ENCODE measurements around the gene ZNF333.

ZNF333 gene

DNA sequence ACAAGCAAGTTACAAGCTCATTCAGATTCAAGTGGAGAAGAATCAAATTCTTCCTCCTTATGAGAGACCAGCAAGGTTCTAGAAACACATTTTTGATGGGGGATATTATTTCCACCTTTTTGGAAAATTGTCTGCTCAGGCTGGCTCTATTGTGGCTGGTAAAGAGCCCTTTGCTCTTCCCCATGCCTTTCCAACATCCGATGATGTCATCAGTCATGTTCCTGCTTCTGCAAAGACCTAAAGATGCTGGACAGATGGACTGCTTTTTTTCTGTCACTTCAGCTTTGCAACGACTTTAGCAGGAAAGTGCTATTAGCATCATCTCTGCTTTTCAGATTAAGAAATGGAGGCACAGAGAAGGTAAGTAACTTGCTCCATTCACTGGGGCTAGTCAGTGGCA is 19.4 kb upstream of the ZNF333 start:
- Histone ChIP-seq H3K9ac (ENCODE audit: low read depth in 1 of 2, low read length in 2 of 2) (no peak overlapping the region), H3K9me3 (ENCODE audit: control insufficient read depth in 1 of 2, low read length in 2 of 2) (peaks cover 0 to 4% of the 10 kb centered on the region in 2 donors), H3K4me1 (ENCODE audit: control insufficient read depth in 1 of 2, insufficient read depth in 2 of 2, low read length in 2 of 2) (no peaks in the 10 kb centered on the region), H3K27me3 (ENCODE audit: control insufficient read depth in 1 of 2, insufficient read depth in 2 of 2, low read length in 2 of 2) (no peaks in the 10 kb centered on the region), H3K27ac (ENCODE audit: low read depth, low read length) (no peak overlapping the region), H3K36me3 (ENCODE audit: control insufficient read depth in 1 of 2, insufficient read depth in 2 of 2, low read length in 2 of 2) (no peaks in the 10 kb centered on the region), H3K4me3 (ENCODE audit: low read depth in 1 of 2, low read length in 2 of 2) (no peak overlapping the region)

DNA sequence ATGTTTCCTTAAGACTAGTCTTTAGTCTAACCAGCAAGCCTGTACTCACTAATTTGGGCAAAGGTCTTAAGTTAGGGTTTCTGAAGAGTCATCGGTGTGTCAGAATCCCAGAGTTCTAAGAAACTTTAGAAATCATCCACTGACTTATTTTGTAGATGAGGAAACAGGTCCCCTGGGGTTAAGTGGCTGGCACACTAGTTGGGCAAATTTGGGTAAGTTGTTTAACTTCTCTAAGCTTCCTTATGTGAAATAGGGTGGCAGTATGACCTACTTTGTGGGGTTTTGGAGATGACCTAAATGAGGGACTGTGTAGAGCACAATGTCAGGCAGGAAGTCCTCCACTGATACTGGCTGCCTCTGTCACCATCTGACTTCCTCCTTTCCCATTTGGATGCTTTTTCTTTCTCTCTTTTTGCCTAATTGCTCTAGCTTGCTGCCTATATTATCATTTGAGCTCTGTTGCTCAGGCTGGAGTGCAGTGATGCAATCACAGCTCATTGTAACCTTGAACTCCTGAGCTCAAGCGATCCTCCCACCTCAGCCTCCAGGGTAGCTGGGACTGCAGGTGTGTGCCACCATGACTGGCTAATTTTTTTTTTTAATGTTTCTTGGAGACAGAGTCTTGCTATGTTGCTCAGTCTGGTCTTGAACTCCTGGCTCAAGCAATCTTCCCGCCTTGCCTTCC is 17.5 kb upstream of the ZNF333 start:
- no peak overlapping the region for H3K4me3 ChIP-seq (ENCODE audit: low read depth in 1 of 2, low read length in 2 of 2)
- no peak overlapping the region for H3K27ac ChIP-seq (ENCODE audit: low read depth, low read length)
- no peak overlapping the region for H3K9ac ChIP-seq (ENCODE audit: low read depth in 1 of 2, low read length in 2 of 2)
- H3K9me3 ChIP-seq (ENCODE audit: control insufficient read depth in 1 of 2, low read length in 2 of 2) = peaks cover 0 to 4% of the 10 kb centered on the region in 2 donors
- H3K27me3 ChIP-seq (ENCODE audit: control insufficient read depth in 1 of 2, insufficient read depth in 2 of 2, low read length in 2 of 2) = no peaks in the 10 kb centered on the region
- no peaks in the 10 kb centered on the region for H3K36me3 ChIP-seq (ENCODE audit: control insufficient read depth in 1 of 2, insufficient read depth in 2 of 2, low read length in 2 of 2)
- no peaks in the 10 kb centered on the region for H3K4me1 ChIP-seq (ENCODE audit: control insufficient read depth in 1 of 2, insufficient read depth in 2 of 2, low read length in 2 of 2)

DNA sequence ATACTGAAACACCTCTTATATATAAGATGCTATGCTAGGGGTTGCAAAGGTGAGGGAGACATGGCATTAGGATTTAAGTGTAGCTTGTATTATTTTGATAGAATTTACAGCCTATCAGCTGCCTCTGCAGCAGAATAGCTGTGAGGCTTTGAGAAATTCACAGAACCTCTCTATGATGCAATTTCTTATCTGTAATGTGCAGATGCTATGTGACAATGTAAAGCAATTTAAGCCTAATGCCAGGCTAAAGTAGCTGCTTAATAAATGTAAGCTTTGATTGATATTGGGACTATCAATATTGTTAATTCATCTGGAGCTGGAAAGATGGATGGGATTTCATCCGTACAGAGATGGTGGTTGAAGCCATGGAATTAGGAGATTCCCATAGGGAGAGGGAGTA is 16.8 kb upstream of the ZNF333 start:
- no peaks in the 10 kb centered on the region for H3K36me3 ChIP-seq (ENCODE audit: control insufficient read depth in 1 of 2, insufficient read depth in 2 of 2, low read length in 2 of 2)

DNA sequence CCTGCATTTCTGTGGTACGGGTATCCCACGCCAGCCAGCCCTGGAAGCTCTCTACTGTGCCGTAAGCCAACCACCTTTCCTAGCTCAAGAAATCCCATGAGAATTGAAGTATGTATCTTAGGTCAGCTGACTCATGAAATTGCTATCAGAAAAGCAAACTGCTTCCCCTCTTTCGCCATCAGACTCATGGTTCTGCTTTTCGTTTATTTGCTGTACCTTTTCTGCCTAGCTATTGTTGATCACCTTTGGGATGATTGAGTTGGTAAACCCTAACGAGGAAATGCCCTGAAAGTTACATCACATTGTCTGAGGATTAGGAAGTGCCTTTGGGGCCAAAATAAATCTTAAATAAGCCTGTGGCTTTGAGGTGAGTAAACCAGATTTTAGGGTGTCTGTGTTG is 15.1 kb upstream of the ZNF333 start, which contains the start of gene ADGRE3:
ADGRE3 (minus strand) TSS at position 81 of the 400 bp plus-strand sequence; CDS start at position 7, 74 bp downstream.
- Histone ChIP-seq H3K4me1 (ENCODE audit: control insufficient read depth in 1 of 2, insufficient read depth in 2 of 2, low read length in 2 of 2) (no peaks in the 10 kb centered on the region), H3K9ac (ENCODE audit: low read depth in 1 of 2, low read length in 2 of 2) (no peak within 1 kb of the TSS), H3K36me3 (ENCODE audit: control insufficient read depth in 1 of 2, insufficient read depth in 2 of 2, low read length in 2 of 2) (no peaks in the 10 kb centered on the region), H3K27me3 (ENCODE audit: control insufficient read depth in 1 of 2, insufficient read depth in 2 of 2, low read length in 2 of 2) (no peaks in the 10 kb centered on the region), H3K4me3 (ENCODE audit: low read depth in 1 of 2, low read length in 2 of 2) (no peak within 1 kb of the TSS), H3K27ac (ENCODE audit: low read depth, low read length) (no peak within 1 kb of the TSS), H3K9me3 (ENCODE audit: control insufficient read depth in 1 of 2, low read length in 2 of 2) (peaks cover 0 to 4% of the 10 kb centered on the region in 2 donors)

More for the DNA sequence above, 16.8 kb upstream of the ZNF333 start:
- no peak overlapping the region for H3K4me3 ChIP-seq (ENCODE audit: low read depth in 1 of 2, low read length in 2 of 2)
- no peaks in the 10 kb centered on the region for H3K27me3 ChIP-seq (ENCODE audit: control insufficient read depth in 1 of 2, insufficient read depth in 2 of 2, low read length in 2 of 2)
- peaks cover 0 to 4% of the 10 kb centered on the region in 2 donors for H3K9me3 ChIP-seq (ENCODE audit: control insufficient read depth in 1 of 2, low read length in 2 of 2)
- H3K27ac ChIP-seq (ENCODE audit: low read depth, low read length) = no peak overlapping the region
- H3K9ac ChIP-seq (ENCODE audit: low read depth in 1 of 2, low read length in 2 of 2) = no peak overlapping the region
- H3K4me1 ChIP-seq (ENCODE audit: control insufficient read depth in 1 of 2, insufficient read depth in 2 of 2, low read length in 2 of 2) = no peaks in the 10 kb centered on the region

DNA sequence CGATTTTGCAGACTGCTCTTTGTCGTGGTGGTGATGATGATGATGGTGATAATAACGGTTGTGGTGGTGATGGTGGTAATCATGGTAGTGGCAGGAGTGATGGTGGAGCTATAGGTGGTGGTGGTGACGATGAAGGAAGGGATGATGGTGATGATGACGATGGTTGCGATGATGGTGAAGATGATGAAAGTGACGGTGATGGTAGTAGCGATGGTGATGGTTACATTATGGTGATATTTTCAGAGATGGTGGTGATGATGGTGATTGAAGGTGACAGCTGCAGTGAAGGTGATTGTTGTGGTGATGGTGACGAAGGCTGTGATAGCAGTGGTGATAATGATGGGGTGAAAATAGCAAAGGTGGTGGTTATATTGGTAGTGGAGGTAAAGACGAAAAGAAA is 13.1 kb upstream of the ZNF333 start:
- Histone ChIP-seq H3K27me3 (ENCODE audit: control insufficient read depth in 1 of 2, insufficient read depth in 2 of 2, low read length in 2 of 2) (no peaks in the 10 kb centered on the region), H3K27ac (ENCODE audit: low read depth, low read length) (no peak overlapping the region), H3K9me3 (ENCODE audit: control insufficient read depth in 1 of 2, low read length in 2 of 2) (no peaks in the 10 kb centered on the region), H3K9ac (ENCODE audit: low read depth in 1 of 2, low read length in 2 of 2) (no peak overlapping the region), H3K36me3 (ENCODE audit: control insufficient read depth in 1 of 2, insufficient read depth in 2 of 2, low read length in 2 of 2) (no peaks in the 10 kb centered on the region), H3K4me3 (ENCODE audit: low read depth in 1 of 2, low read length in 2 of 2) (no peak overlapping the region), H3K4me1 (ENCODE audit: control insufficient read depth in 1 of 2, insufficient read depth in 2 of 2, low read length in 2 of 2) (no peaks in the 10 kb centered on the region)

DNA sequence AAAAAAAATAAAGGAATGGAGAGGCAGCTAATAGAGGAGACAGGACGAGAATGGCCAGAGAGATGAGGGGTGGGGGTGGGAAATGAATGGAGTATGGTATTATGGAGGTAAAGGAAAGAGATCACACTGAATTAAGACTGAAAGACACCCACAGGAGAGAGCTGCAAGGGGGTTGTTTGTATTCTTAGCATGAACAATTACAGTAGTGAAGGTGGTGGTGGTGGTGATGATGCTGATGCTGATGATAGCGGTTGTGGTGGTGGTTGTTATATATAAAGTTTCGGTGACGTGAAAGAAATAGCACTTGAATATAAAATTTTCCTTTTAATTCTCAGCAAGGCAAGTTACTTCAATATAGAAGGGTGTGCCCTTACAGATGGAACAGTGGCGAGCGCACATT is 12.4 kb upstream of the ZNF333 start:
- no peaks in the 10 kb centered on the region for H3K4me1 ChIP-seq (ENCODE audit: control insufficient read depth in 1 of 2, insufficient read depth in 2 of 2, low read length in 2 of 2)
- H3K9me3 ChIP-seq (ENCODE audit: control insufficient read depth in 1 of 2, low read length in 2 of 2) = no peaks in the 10 kb centered on the region
- H3K27me3 ChIP-seq (ENCODE audit: control insufficient read depth in 1 of 2, insufficient read depth in 2 of 2, low read length in 2 of 2) = no peaks in the 10 kb centered on the region
- no peak overlapping the region for H3K9ac ChIP-seq (ENCODE audit: low read depth in 1 of 2, low read length in 2 of 2)
- no peaks in the 10 kb centered on the region for H3K36me3 ChIP-seq (ENCODE audit: control insufficient read depth in 1 of 2, insufficient read depth in 2 of 2, low read length in 2 of 2)
- H3K27ac ChIP-seq (ENCODE audit: low read depth, low read length) = no peak overlapping the region
- no peak overlapping the region for H3K4me3 ChIP-seq (ENCODE audit: low read depth in 1 of 2, low read length in 2 of 2)

DNA sequence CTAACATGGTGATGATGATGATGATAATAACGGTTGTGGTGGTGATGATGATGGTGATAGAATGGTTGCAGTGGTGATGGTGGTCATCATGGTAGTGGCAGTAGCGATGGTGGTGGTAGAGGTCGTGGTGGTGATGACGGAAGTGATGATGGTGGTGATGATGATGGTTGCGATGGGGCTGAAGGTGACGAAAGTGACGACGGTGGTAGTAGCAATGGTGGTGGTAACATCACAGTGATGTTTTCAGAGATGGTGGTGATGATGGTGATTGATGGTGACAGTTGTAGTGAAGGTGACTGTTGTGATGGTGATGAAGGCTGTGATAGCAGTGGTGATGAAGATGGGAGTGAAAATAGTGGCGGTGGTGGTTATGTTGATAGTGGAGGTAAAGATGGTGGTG is 11.6 kb upstream of the ZNF333 start:
- Histone ChIP-seq H3K4me1 (ENCODE audit: control insufficient read depth in 1 of 2, insufficient read depth in 2 of 2, low read length in 2 of 2) (no peaks in the 10 kb centered on the region), H3K4me3 (ENCODE audit: low read depth in 1 of 2, low read length in 2 of 2) (no peak overlapping the region), H3K27ac (ENCODE audit: low read depth, low read length) (no peak overlapping the region), H3K9ac (ENCODE audit: low read depth in 1 of 2, low read length in 2 of 2) (no peak overlapping the region), H3K9me3 (ENCODE audit: control insufficient read depth in 1 of 2, low read length in 2 of 2) (no peaks in the 10 kb centered on the region), H3K36me3 (ENCODE audit: control insufficient read depth in 1 of 2, insufficient read depth in 2 of 2, low read length in 2 of 2) (no peaks in the 10 kb centered on the region), H3K27me3 (ENCODE audit: control insufficient read depth in 1 of 2, insufficient read depth in 2 of 2, low read length in 2 of 2) (no peaks in the 10 kb centered on the region)

DNA sequence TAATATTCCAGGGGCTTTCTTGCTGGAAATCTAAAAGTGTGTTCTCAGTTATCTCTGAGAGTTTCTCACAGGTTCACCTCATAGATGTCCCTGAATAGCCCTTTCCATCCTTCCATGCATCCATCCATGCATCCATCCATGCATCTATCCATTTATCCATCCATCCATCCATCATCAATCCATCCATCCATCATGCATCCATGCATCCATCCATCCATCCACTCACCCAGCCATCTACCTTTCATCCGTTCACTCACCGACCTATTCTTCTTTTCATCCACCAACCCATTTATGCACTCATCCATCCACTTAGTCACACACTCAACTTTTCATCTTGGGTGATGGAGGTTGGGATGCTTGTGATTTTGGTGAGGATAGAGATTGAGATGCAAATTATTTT is 7.8 kb upstream of the ZNF333 start:
- Histone ChIP-seq H3K4me3 (ENCODE audit: low read depth in 1 of 2, low read length in 2 of 2) (no peak overlapping the region), H3K36me3 (ENCODE audit: control insufficient read depth in 1 of 2, insufficient read depth in 2 of 2, low read length in 2 of 2) (no peaks in the 10 kb centered on the region), H3K9ac (ENCODE audit: low read depth in 1 of 2, low read length in 2 of 2) (no peak overlapping the region), H3K27ac (ENCODE audit: low read depth, low read length) (no peak overlapping the region), H3K9me3 (ENCODE audit: control insufficient read depth in 1 of 2, low read length in 2 of 2) (no peaks in the 10 kb centered on the region), H3K27me3 (ENCODE audit: control insufficient read depth in 1 of 2, insufficient read depth in 2 of 2, low read length in 2 of 2) (no peaks in the 10 kb centered on the region), H3K4me1 (ENCODE audit: control insufficient read depth in 1 of 2, insufficient read depth in 2 of 2, low read length in 2 of 2) (no peaks in the 10 kb centered on the region)

DNA sequence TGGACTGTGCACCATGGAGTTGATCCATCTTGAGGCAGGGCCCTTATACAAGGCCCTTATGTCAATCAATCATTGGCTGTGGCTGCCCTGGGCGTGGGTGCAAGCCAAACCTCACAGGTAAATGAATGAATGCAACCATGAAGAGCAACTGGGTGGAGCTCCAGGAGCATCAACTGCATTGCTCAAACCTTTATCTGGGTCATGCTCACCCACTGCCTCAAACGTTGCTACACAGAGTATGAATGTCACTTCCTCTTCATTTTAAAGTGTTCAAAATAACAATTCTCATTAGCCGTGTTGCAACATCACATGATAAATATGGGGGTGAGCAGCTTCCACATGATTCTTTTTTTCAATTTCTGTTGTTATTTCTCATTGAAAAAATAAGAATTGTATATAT is 6.4 kb upstream of the ZNF333 start:
- no peak overlapping the region for H3K9ac ChIP-seq (ENCODE audit: low read depth in 1 of 2, low read length in 2 of 2)
- H3K27me3 ChIP-seq (ENCODE audit: control insufficient read depth in 1 of 2, insufficient read depth in 2 of 2, low read length in 2 of 2) = no peaks in the 10 kb centered on the region
- no peaks in the 10 kb centered on the region for H3K4me1 ChIP-seq (ENCODE audit: control insufficient read depth in 1 of 2, insufficient read depth in 2 of 2, low read length in 2 of 2)
- no peaks in the 10 kb centered on the region for H3K36me3 ChIP-seq (ENCODE audit: control insufficient read depth in 1 of 2, insufficient read depth in 2 of 2, low read length in 2 of 2)
- no peaks in the 10 kb centered on the region for H3K9me3 ChIP-seq (ENCODE audit: control insufficient read depth in 1 of 2, low read length in 2 of 2)
- no peak overlapping the region for H3K27ac ChIP-seq (ENCODE audit: low read depth, low read length)
- H3K4me3 ChIP-seq (ENCODE audit: low read depth in 1 of 2, low read length in 2 of 2) = no peak overlapping the region

DNA sequence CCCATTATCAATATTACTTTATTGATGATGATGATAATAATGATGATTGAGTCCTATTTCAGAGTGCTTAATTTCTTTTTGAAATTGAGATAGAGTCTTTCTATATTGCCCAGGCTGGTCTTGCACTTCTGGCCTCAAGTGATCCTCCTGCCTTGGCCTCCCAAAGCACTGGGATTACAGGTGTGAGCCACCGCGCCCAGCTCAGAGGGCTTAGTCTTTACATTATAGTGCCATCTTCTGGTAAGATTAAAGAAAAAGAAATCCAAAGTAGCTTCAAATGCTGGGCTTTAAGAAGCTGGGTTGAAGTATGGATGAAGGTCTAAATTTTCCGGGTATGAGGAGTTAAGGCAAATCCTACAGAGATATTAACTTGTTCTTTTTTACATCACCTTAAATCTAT is 3.4 kb upstream of the ZNF333 start:
- Histone ChIP-seq H3K9ac (ENCODE audit: low read depth in 1 of 2, low read length in 2 of 2) (no peak overlapping the region), H3K9me3 (ENCODE audit: control insufficient read depth in 1 of 2, low read length in 2 of 2) (no peaks in the 10 kb centered on the region), H3K4me3 (ENCODE audit: low read depth in 1 of 2, low read length in 2 of 2) (no peak overlapping the region)

More for the DNA sequence above, 3.4 kb upstream of the ZNF333 start:
- no peaks in the 10 kb centered on the region for H3K36me3 ChIP-seq (ENCODE audit: control insufficient read depth in 1 of 2, insufficient read depth in 2 of 2, low read length in 2 of 2)
- H3K4me1 ChIP-seq (ENCODE audit: control insufficient read depth in 1 of 2, insufficient read depth in 2 of 2, low read length in 2 of 2) = peaks cover 0 to 6% of the 10 kb centered on the region in 2 donors
- no peaks in the 10 kb centered on the region for H3K27me3 ChIP-seq (ENCODE audit: control insufficient read depth in 1 of 2, insufficient read depth in 2 of 2, low read length in 2 of 2)
- H3K27ac ChIP-seq (ENCODE audit: low read depth, low read length) = no peak overlapping the region

Measured in duodenal mucosa (tissue), 2 donors.